ENCODE data around the gene EPB41L5. TPM values are rescaled to one million over a fixed set of nuclear protein-coding genes. Genes with fewer than 3 reads are reported as not detected.
A peak's percentile ranks its signal among the peaks of the same experiment; 100 is the strongest.
"Not testable (repeated sequence)": the region's sequence is repeated elsewhere in the genome, so short reads cannot be mapped to it uniquely, and the experiment has no call there.

EPB41L5 gene
- polyA plus RNA-seq, 4 donors, result 25.2 to 109 (median 92.3) TPM

DNA sequence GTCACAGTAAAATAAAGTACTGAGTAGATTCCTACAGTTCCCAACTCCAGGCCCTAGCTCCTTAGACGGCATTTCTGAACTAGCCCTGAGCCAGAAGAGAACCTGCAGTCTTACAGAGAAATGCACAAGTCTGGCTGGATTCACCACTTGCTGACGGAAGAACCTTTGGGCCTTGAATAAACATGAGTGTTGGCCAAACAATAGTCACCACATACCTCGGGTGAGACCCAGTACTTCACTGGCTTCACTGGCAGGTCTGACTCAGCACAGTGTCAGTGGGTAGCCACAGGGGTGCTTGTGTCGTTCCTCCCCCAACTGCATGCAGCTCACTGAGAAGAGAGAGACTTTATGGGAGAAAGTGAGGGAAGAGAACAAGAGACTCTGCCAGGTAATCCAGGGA, 121.4 kb downstream of the EPB41L5 start:
- no peak for DNase-seq (ENCODE audit: low read depth in 4 of 4, low spot score in 3 of 4)

DNA sequence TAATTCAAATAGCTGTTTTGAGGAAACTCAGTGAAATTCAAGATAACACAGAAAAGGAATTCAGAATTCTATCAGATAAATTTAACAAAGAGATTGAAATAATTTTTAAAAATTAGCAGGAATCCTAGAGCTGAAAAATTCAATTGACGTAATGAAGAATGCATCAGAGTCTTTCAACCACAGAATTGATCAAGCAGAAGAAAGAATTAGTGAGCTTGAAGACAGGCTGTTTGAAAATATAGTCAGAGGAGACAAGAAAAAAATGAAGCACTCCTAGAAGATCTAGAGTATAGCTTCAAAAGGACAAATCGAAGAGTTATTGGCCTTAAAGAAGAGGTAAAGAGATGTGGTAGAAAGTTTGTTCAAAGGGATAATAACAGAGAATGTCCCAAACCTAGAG, 122.1 kb downstream of the EPB41L5 start:
- DNase-seq (ENCODE audit: low read depth in 4 of 4, low spot score in 3 of 4), result not testable (repeated sequence)

DNA sequence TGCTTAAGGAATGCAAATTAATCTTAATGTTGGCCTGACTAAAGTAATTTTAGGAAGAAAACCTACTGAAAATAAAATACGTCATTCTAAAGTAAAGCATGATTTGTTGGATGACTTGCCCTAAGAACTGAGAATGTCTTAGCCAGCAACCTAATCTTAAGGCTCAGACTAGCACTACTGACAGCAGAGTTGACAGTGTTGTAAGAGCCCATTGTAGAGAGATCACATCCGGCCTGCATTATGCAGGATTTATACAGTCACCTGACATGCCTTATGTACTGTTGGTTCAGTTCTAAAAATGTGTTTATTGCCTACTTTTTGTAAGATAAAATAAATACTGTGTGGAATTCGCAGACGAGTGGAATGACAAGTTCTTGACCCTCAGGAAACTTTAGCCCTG, 128.0 kb downstream of the EPB41L5 start:
- no peak for DNase-seq (ENCODE audit: low read depth in 4 of 4, low spot score in 3 of 4)

DNA sequence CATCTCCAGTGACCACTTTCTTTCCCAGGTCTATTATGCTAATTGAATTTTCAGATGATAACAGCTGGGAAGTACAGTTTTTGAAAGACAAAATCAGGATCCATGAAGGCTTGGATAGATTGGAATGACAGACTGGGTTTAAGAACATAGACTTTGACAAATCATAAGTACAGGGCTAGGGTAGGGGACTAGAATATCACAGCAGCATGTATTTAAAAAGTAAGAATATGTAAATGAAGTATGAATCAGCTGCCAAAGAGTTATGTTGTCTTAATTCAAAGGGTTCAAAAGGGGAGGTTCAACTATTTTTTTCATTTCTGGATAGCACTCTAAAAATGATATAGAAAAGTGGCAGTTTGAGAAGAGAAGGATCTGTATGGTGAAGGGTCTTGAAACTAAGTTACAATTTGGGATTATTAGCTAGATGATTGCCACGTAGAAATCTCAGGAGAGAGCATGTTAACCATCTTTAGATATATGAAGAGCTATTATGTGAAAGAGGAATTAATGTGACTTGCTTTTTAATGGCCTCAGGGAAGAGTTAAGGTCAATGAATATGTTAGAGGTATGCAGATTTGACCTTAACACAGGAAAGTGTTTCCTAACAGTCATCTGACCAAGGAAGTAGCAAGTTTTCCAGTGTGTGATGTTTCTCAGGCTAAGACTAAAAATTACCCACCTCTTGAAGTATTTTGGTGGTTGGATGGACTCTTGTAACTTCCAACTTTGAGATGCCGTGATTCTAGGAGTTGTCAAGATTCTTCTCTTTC, 128.6 kb downstream of the EPB41L5 start:
- no peak for DNase-seq (ENCODE audit: low read depth in 4 of 4, low spot score in 3 of 4)

DNA sequence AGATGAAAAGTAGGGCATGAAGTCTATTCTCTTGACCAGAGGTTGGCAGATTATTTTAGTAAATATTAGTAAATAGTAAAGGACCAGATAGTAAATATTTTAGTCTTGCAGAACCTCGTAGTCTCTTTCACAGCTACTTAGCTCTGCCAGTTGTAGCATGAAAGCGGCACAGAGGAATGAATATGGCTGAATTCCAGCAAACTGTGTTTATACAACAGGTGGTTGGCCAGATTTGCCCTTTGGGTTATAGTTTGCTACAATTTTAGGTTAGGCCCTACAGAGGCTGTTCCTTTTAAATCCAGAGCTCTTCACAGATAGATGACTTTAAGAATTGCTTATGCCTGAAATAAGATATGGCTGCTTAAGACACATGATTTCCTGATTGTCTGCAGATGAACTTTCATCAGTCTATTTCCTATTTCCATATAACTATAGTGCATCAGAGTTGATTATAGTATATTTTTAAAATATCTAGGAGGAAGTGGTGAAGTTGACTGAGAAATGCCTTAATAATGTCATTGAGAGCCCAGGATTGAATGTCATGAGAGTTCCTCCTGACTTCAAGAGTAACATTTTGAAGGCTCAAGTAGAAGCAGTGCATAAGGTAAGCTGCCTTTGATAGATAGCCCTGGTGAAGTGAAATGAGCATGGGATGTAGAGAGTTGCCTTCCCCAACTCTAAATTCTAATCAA, 129.8 kb downstream of the EPB41L5 start:
- no peak for DNase-seq (ENCODE audit: low read depth in 4 of 4, low spot score in 3 of 4)

DNA sequence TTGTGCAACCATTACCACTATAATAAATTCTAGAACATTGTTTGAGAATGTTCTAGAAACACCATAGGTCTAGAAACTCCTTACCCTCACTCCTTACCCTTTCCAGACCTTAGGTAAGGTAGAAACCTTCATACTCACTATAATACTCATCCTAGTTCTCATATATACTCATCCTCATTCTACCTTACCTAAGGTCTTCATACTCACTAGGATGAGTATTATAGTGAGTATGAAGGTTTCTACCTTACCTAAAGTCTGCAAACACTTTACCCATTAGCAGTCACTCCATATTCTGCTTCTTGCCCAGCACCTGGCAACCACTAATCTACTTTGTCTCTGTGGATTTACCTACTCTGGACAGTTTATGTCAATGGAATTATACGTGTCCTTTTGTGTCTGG, 135.4 kb downstream of the EPB41L5 start:
- DNase-seq (ENCODE audit: low read depth in 4 of 4, low spot score in 3 of 4), result no peak

DNA sequence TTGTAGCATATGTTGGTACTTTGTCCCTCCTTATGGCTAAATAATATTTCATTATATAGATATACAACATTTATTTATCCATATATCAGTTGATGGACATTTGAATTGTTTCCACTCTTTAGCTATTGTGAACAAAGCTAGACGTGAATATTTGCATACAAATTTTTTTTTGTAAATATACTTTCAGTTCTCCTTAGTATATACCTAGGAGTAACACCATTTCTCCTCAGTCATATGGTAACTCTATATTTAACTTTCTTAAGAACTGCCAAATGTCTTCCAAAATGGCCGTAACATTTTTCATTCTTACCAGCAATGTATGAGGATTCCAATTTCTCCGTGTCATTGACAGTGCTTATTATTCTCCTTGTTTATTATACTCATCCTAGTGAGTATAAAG, 135.8 kb downstream of the EPB41L5 start:
- DNase-seq (ENCODE audit: low read depth in 4 of 4, low spot score in 3 of 4), result no peak

DNA sequence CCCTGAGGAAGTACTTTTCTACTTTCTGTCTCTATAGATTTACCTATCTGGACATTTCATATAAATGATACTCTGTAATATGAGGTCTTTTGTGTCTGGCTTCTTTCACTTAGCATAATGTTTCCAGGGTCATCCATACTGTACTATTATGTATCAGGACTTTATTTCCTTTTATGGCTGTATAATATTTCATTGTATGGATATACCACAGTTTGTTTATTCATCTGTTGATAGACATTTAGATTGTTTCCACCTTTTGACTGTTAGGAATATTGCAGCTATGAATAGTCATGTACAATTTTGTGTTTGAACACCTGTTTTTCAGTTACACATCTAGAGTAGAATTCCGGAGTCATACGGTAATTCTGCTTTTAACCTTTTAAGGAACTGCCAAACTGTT, 136.5 kb downstream of the EPB41L5 start:
- DNase-seq (ENCODE audit: low read depth in 4 of 4, low spot score in 3 of 4), result no peak

DNA sequence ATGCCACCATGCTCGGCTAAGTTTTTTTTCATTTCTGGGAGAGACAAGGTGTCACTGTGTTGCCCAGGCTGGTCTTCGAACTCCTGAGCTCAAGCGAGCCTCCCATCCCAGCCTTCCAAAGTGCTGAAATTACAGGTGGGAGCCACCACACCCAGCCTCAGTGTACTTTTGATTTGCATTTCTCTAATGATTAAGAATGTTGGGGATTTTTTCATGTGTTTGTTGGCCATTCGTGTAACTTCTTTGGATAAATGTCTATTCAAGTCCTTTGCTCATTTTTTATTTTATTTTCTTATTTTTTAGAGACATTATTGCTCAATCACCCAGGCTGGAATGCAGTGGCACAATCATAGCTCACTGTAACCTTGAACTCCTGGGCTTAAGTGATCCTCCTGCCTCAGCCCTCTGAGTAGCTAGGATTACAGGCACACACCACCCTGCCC, 137.2 kb downstream of the EPB41L5 start:
- no peak for DNase-seq (ENCODE audit: low read depth in 4 of 4, low spot score in 3 of 4)

DNA sequence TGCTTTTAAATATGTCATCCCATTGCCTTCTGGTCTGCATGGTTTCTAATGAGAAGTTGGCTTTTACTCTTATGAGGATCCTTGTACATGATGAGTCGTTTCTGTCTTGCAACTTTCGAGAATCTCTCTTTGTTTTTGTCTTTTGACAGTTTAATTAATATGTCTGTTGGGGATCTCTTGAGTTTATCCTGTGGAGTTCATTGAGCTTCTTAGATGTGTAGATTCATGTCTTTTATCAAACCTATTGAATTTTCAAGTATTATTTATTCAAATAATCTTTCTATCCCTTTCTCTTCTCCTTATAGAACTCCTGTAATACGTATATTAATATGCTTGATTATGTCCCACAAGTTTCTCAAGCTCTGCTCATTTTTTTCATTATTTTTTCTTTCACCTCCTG, 142.4 kb downstream of the EPB41L5 start:
- no peak for DNase-seq (ENCODE audit: low read depth in 4 of 4, low spot score in 3 of 4)

DNA sequence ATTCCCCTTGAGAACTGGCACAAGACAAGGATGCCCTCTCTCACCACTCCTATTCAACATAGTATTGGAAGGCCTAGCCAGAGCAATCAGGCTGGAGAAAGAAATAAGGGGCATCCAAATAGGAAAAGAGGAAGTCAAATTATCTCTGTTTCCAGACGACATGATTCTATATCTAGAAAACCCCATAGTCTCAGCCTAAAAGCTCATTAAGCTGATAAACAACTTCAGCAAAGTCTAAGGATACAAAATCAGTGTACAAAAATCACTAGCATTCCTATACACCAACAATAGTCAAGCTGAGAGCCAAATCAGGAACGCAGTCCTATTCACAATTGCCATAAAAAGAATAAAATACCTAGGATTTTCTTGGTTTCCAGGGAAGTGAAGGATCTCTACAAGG, 145.8 kb downstream of the EPB41L5 start:
- DNase-seq (ENCODE audit: low read depth in 4 of 4, low spot score in 3 of 4), result not testable (repeated sequence)

DNA sequence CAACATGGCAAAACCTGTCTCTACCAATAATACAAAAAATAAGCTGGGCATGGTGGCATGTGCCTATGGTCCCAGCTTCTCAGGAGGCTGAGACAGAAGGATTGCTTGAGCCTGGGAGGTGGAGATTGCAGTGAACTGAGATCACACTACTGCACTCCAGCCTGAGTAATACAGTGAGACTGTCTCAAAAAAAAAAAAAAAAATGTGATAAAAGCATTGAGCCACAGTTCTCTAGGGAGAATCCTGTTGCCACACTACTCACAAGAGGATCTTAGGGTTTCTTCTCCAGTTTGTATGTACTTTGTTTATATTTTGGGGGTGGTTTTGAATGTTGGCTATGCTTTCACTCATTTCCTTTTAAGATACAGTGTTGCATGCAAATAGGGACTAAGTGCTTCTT, 148.3 kb downstream of the EPB41L5 start:
- DNase-seq (ENCODE audit: low read depth in 4 of 4, low spot score in 3 of 4), result no peak

DNA sequence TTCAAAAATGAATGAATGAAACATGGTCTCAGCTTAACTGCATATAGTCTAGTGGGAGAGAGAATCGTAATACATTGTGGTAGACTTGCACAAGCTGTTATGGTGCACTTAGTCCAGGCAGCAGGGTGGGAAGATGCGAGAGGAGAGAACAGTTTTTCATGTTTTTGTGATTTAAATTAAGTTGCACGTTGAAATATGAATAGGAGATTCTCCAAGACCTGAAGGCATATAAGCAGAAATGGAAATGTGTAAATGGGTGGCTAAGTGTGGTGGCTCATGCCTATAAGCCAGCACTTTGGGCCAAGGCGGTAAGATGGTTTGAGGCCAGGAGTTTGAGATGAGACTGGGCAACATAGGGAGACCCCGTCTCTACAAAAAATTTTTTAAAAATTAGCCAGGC, 149.8 kb downstream of the EPB41L5 start:
- no peak for DNase-seq (ENCODE audit: low read depth in 4 of 4, low spot score in 3 of 4)

DNA sequence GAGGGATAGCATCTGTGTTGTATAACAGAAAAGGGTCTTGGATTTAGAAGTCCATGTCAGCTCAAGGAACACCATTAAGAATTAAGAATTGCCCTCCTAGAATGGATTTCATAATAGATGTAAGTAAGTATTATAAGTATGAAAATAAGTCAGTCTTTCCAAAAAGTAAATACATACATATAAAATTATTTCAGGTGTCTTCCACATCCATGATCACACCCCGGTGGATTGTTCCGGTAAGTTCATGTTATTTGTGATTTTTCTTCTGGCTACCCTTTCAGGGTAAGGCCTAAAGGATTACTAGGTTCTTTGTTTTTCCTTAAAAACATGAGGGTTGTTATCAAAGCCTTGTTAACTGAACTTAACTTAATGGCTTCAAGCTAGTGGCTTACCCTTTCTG, 154.4 kb downstream of the EPB41L5 start:
- DNase-seq (ENCODE audit: low read depth in 4 of 4, low spot score in 3 of 4), result no peak

DNA sequence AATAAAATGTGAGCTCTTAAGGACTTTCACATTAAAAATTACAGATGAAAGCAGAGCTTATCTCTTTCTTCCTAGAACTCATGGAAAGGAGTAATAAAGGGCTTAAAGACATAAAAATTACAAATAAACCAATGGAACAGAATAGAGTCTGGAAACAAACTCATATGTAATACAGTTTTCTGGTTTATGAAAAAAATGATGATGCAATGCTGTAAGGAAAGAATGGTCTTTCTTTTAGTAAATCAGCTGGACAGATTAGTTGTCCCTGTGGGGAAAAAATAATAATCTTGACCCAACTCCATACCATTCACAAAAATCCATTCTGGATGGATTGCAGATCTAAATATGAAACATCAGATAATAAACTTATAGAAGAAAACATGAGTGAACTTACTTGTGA, 156.1 kb downstream of the EPB41L5 start:
- no peak for DNase-seq (ENCODE audit: low read depth in 4 of 4, low spot score in 3 of 4)

DNA sequence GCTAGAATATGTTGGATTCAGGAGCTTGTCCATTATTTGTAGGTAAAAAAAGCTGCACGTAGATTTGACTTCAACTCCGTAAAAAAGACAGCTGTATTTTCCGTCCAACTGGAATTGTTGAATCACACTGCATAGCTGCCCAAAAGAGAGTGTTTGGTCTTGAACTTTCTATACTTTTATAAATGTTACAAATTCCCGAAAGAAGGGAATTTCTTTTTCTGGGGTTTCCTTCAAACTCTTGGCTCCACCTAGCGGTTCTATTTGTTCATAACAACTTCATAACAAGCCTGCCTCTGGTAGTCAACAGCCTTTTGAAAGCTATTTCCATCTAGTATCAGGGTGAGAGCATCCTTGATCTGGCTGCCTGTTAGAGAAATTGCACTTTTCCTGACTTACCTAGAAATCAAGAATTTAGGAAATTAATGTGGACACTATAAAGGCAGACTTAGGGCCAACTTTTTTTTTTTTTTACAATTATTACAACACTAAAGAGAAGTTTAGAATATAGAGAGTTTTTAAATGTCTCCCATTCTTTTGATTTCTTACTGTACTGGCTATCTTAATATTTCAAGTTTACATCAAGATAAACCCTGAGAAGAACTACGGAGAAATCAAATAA, 162.2 kb downstream of the EPB41L5 start:
- DNase-seq (ENCODE audit: low read depth in 4 of 4, low spot score in 3 of 4), result peak; percentile 12 to 57 (median 54)

DNA sequence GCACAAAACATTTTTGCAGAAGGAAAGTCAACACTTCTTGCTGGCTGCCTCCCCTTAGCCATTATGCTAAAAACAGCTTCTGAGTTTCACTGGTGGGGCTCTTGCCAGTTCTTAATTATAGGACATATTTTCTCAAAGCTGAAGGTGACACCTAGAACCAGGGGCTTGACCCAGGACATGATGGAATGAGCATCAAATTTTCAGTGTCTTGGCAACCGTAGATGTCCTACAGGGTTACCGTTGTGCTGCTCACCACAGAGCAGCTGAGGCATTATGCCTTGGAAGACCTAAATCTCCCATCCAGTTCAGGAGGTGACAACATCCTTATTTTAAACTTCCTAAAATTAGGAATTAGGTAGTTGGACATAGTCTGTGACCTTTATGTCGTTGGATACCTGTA, 163.6 kb downstream of the EPB41L5 start:
- no peak for DNase-seq (ENCODE audit: low read depth in 4 of 4, low spot score in 3 of 4)

DNA sequence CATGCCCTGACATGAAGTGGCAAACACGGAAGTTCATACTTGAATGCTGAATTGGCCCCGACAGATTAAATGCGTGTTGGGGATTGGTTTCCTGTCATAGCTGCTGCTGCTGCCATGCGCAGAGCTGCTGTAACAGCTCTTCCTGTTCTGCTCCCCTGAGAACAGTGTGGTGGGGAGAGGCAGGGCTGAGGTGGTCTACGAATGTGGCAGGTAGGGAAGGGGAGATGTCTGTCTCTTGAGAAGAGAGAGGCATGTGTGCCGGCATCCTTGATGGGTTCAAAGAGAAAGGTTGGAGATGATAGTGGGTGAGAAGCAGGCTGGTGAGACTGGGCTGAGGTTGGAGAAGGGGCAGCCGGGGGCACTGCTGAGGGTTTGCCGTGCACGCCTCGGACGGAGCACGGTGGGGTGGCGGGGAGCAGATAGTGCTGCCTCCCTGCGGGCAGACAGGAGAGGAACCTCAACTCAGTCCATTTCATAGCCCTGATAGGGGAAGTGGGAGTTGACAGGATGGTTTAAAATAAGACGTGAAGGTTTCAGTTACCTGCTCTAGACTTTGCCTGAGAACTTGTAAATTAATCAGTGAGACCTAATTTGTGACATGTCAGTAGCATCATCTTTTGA, 164.2 kb downstream of the EPB41L5 start:
- no peak for DNase-seq (ENCODE audit: low read depth in 4 of 4, low spot score in 3 of 4)

DNA sequence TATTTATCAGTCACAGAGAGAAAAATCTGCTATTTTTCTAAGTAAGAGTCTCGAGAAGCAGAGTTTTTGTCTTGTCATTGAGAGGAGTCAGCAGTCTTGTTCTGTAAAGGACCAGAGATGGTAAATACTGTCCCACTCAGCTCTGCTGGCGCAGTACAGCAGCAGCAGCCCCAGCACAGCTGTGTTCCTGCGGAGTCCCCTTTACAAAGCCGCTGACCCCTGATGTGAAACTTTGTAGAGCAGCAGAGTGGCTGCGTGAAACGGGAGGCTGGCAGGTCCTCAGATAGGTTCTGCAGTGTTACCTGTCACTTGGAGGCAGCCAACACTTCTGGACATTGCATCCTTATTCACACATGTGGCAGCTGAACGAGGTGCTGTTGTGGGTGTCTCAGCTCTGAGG, 165.1 kb downstream of the EPB41L5 start:
- DNase-seq (ENCODE audit: low read depth in 4 of 4, low spot score in 3 of 4), result no peak

DNA sequence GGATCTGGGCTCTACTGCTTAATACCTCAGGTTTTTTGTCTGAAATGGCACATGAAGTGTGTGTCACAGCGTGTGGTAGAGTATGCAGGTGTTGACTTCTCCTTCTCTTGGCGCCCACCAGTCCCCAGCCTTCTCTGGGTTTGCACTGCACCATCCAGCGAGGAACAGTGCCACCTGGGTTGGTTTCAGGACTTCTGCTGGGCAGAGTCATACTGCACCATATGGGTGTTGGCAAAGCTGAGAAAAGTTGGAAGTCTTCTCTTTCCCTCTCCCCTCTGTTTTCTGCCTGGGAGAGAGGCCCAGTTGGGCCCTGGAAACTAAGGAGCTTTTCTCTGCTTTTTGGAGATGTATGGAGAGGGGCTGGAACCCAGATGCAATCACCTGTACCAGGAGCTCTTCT, 166.5 kb downstream of the EPB41L5 start:
- DNase-seq (ENCODE audit: low read depth in 4 of 4, low spot score in 3 of 4), result no peak

DNA sequence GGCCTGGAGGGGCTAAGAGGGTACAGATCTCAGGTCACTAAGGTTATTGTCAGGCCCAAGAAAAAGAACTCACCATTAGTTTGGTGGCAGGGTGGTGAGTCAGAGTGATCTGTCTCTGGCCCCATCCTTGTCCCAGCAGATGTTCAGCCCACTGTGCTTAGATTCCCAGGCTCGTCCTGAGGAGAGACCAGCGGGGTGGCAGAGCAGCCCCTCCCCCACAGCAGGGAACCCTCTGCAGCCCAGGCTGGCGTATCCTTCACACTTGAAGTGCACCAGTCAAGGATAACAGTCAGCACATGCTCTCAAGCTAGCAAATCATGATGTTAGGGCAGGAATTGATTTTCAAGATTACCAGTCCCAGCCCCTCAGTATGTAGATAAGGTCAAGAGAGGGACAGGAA, 167.2 kb downstream of the EPB41L5 start:
- DNase-seq (ENCODE audit: low read depth in 4 of 4, low spot score in 3 of 4), result no peak
